Measurements from ENCODE around the gene USP33. TPM values are rescaled to one million over a fixed set of nuclear protein-coding genes. Genes with fewer than 3 reads are reported as not detected.

Gene USP33
- total and polyA plus RNA-seq, 11 donors: 17.1 to 40.5 (median 27.8) TPM

DNA sequence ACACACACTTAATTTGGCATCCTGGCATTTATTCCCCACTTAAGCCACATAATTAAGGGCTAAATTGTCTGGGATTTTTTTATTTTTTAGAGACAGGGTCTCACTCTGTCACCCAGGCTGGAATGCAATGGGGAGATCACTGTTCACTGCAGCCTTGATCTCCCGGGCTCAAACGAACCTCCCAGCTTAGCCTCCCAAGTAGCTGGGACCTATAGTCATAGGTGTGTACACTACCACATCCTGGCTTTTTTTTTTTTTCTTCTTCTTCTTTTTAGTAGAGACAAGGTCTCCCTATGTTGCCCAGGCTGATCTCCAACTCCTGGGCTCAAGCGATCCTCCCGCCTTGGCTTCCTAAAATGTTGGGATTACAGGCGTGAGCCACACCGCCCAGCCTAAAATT, 101.4 kb downstream of the USP33 start:
- H3K36me3 ChIP-seq: peaks cover 0 to 4% (median 0%) of the 10 kb centered on the region in 9 donors
- no peaks in the 10 kb centered on the region for H3K4me1 ChIP-seq
- H3K27ac ChIP-seq: no peak overlapping the region
- H3K9me3 ChIP-seq: peaks cover 0 to 8% (median 0%) of the 10 kb centered on the region in 12 donors
- 94 to 97% (median 96%) methylated on average over 6 of the region's 6 CpGs for WGBS, 4 donors
- no peaks in the 10 kb centered on the region for H3K27me3 ChIP-seq
- TF ChIP-seq, protein P1, sequence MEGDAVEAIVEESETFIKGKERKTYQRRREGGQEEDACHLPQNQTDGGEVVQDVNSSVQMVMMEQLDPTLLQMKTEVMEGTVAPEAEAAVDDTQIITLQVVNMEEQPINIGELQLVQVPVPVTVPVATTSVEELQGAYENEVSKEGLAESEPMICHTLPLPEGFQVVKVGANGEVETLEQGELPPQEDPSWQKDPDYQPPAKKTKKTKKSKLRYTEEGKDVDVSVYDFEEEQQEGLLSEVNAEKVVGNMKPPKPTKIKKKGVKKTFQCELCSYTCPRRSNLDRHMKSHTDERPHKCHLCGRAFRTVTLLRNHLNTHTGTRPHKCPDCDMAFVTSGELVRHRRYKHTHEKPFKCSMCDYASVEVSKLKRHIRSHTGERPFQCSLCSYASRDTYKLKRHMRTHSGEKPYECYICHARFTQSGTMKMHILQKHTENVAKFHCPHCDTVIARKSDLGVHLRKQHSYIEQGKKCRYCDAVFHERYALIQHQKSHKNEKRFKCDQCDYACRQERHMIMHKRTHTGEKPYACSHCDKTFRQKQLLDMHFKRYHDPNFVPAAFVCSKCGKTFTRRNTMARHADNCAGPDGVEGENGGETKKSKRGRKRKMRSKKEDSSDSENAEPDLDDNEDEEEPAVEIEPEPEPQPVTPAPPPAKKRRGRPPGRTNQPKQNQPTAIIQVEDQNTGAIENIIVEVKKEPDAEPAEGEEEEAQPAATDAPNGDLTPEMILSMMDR (IDR thresholded peaks at IDR 0.05): no peak
- no peak for TF ChIP-seq POLR2A (IDR thresholded peaks at IDR 0.05)
- H3K4me3 ChIP-seq: no peak overlapping the region
- ATAC-seq (no peak), DNase-seq (no peak)
- intact Hi-C loops (cut with DNase I): no loop called here

DNA sequence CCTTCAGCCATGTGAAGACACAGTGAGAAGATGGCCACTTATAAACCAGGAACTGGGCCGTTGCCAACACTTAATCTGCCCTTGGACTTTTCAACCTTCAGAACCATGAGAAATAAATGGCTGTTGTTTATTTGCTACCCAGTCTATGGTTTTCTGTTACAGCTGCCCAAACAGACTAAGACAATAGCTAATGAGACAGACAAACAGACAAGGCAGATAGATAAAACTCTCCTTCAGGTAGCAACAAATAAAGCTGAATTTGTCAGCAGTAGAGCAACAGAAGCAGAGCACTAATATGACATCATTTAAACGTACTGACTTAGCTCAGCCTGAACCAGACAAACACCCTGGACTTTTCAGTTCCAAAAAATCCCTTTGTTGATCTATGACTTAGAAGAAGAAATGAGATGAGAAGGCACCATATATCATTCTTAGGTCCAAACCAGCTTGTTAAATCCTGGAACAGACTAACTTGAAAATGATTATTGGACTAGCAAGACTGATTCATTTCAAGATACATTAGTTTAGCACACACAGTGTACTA, 104.1 kb downstream of the USP33 start:
- no peak for TF ChIP-seq POLR2A (IDR thresholded peaks at IDR 0.05)
- TF ChIP-seq, protein P1 (IDR thresholded peaks at IDR 0.05): no peak
- Histone ChIP-seq H3K4me3 (no peak overlapping the region), H3K4me1 (peaks cover 0 to 9% (median 1%) of the 10 kb centered on the region in 12 donors), H3K27ac (no peak overlapping the region), H3K9me3 (peaks cover 0 to 19% (median 6%) of the 10 kb centered on the region in 12 donors), H3K27me3 (no peaks in the 10 kb centered on the region), H3K36me3 (peaks cover 0 to 5% (median 0%) of the 10 kb centered on the region in 9 donors)
- DNase-seq: no peak
- no peak for ATAC-seq
- 60 to 72% (median 67%) methylated on average over 2 of the region's 2 CpGs for WGBS, 4 donors
- intact Hi-C loops (cut with DNase I): no loop called here

DNA sequence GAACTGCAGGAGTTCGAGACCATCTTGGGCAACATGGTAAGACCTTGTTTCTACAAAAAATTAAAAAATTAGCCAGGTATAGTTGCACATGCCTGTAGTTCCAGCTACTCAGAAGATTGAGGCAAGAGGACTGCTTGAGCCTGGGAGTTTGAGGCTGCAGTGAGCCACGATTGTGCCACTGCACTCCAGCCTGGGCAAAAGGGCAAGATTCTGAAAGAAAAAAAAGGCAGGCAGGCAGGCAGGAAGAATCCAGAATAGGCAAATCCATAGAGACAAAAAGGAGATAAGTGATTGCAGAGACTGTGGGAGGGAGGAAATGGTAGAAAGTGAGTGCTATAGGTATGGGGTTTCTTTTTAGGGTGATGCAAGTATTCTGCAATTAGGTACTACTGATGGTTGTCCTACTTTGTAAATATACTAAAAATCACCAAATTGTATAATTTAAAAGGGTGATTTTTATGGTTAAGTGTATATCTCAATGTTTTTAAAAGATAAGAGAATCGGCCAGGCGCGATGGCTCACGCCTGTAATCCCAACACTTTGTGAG, 106.6 kb downstream of the USP33 start:
- WGBS, 4 donors: 78 to 87% (median 84%) methylated on average over 6 of the region's 6 CpGs
- Histone ChIP-seq H3K9me3 (peaks cover 0 to 44% (median 17%) of the 10 kb centered on the region in 12 donors), H3K4me3 (no peak overlapping the region), H3K36me3 (peaks cover 0 to 5% (median 0%) of the 10 kb centered on the region in 9 donors), H3K27me3 (no peaks in the 10 kb centered on the region), H3K27ac (no peak overlapping the region), H3K4me1 (peaks cover 0 to 9% (median 1%) of the 10 kb centered on the region in 12 donors)
- TF ChIP-seq, protein P1 (IDR thresholded peaks at IDR 0.05): no peak
- TF ChIP-seq POLR2A (IDR thresholded peaks at IDR 0.05): no peak
- intact Hi-C loops (cut with DNase I): no loop called here
- ATAC-seq (no peak), DNase-seq (no peak)

DNA sequence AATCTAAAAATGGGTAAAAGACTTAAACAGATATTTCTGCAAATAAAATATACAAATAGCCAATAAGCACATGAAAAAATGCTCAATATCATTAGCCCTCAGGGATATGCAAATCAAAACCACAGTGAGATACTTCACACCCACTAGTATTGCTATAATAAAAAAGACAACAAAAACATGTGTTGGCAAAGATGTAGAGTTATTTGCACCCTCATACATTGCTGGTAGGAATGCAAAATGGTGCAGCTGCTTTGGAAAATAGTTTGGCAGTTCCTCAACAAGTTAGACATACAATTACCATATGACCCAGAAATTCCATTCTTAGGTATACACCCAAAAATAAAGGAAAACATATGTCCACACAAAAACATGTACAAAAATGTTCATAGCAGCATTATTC, 107.4 kb downstream of the USP33 start:
- Histone ChIP-seq H3K27me3 (no peaks in the 10 kb centered on the region), H3K9me3 (peaks cover 0 to 46% (median 17%) of the 10 kb centered on the region in 12 donors), H3K36me3 (peaks cover 0 to 5% (median 0%) of the 10 kb centered on the region in 9 donors), H3K4me1 (peaks cover 0 to 9% (median 1%) of the 10 kb centered on the region in 12 donors), H3K27ac (no peak overlapping the region), H3K4me3 (no peak overlapping the region)
- DNase-seq (no peak), ATAC-seq (no peak)
- TF ChIP-seq POLR2A (IDR thresholded peaks at IDR 0.05): no peak
- TF ChIP-seq, protein P1 (IDR thresholded peaks at IDR 0.05): no peak
- intact Hi-C loops (cut with DNase I): no loop called here

Measured in heart left ventricle (tissue), 16 donors.